ENCODE results near the gene APBB2.

APBB2 gene

DNA sequence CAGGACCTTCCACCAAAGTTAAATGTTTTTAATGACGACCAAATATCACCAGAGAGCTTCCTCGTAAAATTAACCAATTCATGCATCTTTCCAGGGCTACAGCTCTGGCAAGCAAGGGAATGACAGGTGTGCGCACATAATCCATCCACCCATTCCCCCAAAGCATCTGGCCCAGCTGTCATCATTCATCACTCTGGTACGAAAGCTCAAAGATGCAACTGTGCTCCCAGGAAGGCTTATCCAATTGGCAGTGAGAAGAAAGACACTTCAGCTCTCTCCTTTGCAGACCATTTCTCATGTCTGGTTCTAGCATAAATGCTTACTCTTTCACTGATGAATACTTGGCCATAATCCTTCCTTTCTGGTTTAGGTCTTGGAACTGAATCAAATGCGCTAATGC, 325.4 kb downstream of the APBB2 start:
- CTCF ChIA-PET: interaction anchor here (0.9 to 2.8 kb wide), 7 partner anchors 9 to 151 kb away, joined by 3 to 25 read pairs (median 4); no protein-coding TSS in a partner anchor

GRCh38 chr4:40887764-40888131, 326.6 kb downstream of the APBB2 start:
- POLR2A ChIA-PET: interaction anchor here (0.6 kb wide), 1 partner anchor 812 kb away, joined by 3 read pairs; no protein-coding TSS in a partner anchor
- TF ChIP-seq CTCF (IDR thresholded peaks at IDR 0.05; ENCODE audit: control extremely low read depth, extremely low read depth, low read depth, missing control alignments): no peak
- CTCF ChIA-PET: interaction anchor here (1.1 to 2.8 kb wide), 4 partner anchors 8 to 25 kb away, joined by 3 to 25 read pairs (median 4); no protein-coding TSS in a partner anchor

More for the DNA sequence above, 325.4 kb downstream of the APBB2 start:
- DNase-seq (ENCODE audit: extremely low spot score): no peak
- POLR2A ChIA-PET: interaction anchor here (0.8 kb wide), 1 partner anchor 9 kb away, joined by 3 read pairs; no protein-coding TSS in a partner anchor
- TF ChIP-seq CTCF (IDR thresholded peaks at IDR 0.05; ENCODE audit: control extremely low read depth, extremely low read depth, low read depth, missing control alignments): no peak

DNA sequence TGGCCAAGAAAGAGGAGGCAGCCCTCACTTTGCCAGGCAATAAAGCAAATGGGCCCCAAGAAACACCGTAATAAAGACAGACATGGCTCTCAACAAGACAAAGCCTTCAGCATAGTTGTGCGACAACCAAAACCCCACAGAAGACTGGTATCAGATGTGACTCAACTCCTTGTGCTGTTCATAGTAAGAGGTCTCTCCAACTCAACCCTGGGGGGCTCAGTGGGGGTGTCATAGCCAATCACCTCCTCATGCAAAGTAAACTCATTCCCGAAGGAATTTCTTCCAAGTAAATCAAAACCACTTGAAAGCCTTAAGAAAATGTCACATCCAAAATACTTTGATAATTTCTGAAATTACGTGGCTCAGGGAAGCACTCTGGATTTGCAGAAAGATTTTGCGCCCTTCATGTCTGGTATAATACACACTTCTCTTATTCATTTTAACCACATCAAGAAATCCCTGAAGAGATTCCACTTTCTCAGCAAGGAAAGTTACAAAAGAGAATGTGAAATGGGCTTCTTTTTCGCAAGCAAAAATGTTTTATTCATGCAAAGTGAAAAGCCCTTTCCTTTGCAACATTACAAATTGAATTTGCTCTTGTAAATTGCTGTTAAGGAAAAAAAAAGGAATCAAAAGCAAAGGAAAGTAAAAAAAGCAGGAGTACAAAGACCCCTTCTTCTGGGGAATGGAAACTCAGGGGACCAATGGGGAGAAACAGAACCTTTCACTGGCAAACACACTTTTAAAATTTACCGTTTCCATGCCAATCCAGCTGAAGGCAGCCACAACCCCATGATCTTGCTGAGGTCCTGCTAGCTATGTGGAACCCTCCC, 327.2 kb downstream of the APBB2 start:
- ChIA-PET POLR2A (no interaction called here), CTCF (interaction anchor here (1.2 to 2.8 kb wide), 2 partner anchors 11 to 24 kb away, joined by 3 to 25 read pairs; no protein-coding TSS in a partner anchor)
- DNase-seq (ENCODE audit: extremely low spot score): no peak
- no peak for TF ChIP-seq CTCF (IDR thresholded peaks at IDR 0.05; ENCODE audit: control extremely low read depth, extremely low read depth, low read depth, missing control alignments)

More at GRCh38 chr4:40887764-40888131, 326.6 kb downstream of the APBB2 start:
- no peak for DNase-seq (ENCODE audit: extremely low spot score)

DNA sequence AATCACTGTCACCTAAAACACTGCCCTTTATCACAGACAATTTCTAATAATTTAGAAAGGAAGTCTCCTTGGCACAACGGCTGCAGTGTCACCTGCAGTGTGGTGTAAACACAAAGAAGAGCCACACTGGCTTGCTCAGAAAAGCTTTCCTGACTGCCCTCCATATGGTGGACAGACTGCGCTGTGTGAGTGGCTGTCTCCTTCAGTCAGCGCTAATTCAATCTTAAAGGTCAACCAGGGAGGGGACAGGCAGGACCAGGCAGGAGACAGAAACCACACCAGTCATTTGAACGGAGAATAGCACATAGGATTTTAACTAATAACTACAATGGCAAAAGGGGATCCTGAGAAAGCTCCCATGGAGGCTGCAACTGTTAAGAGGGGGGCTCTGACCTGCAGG, 332.5 kb downstream of the APBB2 start:
- CTCF ChIA-PET: interaction anchor here (1.3 to 3.4 kb wide), 3 partner anchors 10 to 27 kb away, joined by 3 to 14 read pairs (median 4); no protein-coding TSS in a partner anchor
- no peak for DNase-seq (ENCODE audit: extremely low spot score)
- POLR2A ChIA-PET: no interaction called here
- no peak for TF ChIP-seq CTCF (IDR thresholded peaks at IDR 0.05; ENCODE audit: control extremely low read depth, extremely low read depth, low read depth, missing control alignments)

DNA sequence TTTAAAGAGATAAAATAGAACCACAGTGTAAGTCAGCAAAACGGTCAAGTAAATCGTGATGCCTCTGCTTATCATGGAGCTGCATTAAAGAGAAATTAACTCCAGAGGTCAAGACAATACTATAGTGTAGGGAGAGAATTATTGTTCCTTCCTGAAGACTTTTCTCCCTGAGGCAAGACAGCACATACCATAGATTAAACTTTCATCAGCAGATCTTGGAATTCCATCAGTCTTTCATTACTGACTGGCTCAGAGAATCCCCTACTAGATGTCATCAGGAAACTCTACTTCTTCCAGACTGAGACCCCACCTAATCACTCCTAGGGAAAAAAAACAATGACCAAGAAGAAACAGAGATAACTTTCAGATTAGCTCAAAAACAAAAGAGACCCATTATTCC, 333.2 kb downstream of the APBB2 start:
- no peak for TF ChIP-seq CTCF (IDR thresholded peaks at IDR 0.05; ENCODE audit: control extremely low read depth, extremely low read depth, low read depth, missing control alignments)
- no peak for DNase-seq (ENCODE audit: extremely low spot score)
- POLR2A ChIA-PET: interaction anchor here (0.6 kb wide), 1 partner anchor 215 kb away, joined by 4 read pairs; no protein-coding TSS in a partner anchor
- CTCF ChIA-PET: interaction anchor here (3.4 kb wide), 1 partner anchor 16 kb away, joined by 14 read pairs; no protein-coding TSS in a partner anchor

- CTCF ChIA-PET: no interaction called here
- no peak for TF ChIP-seq CTCF (IDR thresholded peaks at IDR 0.05; ENCODE audit: control extremely low read depth, extremely low read depth, low read depth, missing control alignments)
- DNase-seq (ENCODE audit: extremely low spot score): no peak
- POLR2A ChIA-PET: no interaction called here
Observed at GRCh38 chr4:40878548-40879055, 335.7 kb downstream of the APBB2 start.

Data from GM10248 (cell line).